Transverse colon (tissue), 4 donors: Measurements from ENCODE around the gene ALK. TPM values are rescaled to one million over a fixed set of nuclear protein-coding genes. Genes with fewer than 3 reads are reported as not detected.

Experiments used
- DNase-seq: peaks from one replicate; pipeline ENCODE4 v3.0.0-alpha.2; 2019
- H3K27ac ChIP-seq, 4 donors: fragments of 200-600 bp; sonication (generic); 2 replicates each; pipeline ENCODE4 v1.5.1; 2016 to 2018; ENCODE audit warnings: inconsistent platforms in 4 of 4
- H3K27me3 ChIP-seq: fragments of 200-600 bp; sonication (generic); 2 replicates; pipeline ENCODE4 v1.5.1; 2017; ENCODE audit warnings: inconsistent platforms
- H3K36me3 ChIP-seq, 4 donors: fragments of 200-600 bp; sonication (generic); 2 replicates each; pipeline ENCODE4 v1.5.1; 2017 to 2019; ENCODE audit warnings: inconsistent platforms in 4 of 4
- H3K4me1 ChIP-seq, 4 donors: fragments of 200-600 bp; sonication (generic); 2 replicates each; pipeline ENCODE4 v1.5.1; 2017 to 2020; ENCODE audit warnings: inconsistent platforms in 4 of 4
- H3K4me3 ChIP-seq, 4 donors: fragments of 200-600 bp; sonication (generic); 1 replicate in 1 of 4; 2 replicates in 3 of 4; pipeline versions ENCODE4 v1.5.1 to v1.6.1; 2017 to 2019; ENCODE audit warnings: inconsistent platforms in 4 of 4
- H3K9me3 ChIP-seq, 2 donors: fragments of 200-600 bp; sonication (generic); 2 replicates each; pipeline ENCODE4 v1.5.1; 2017 to 2019; ENCODE audit warnings: inconsistent platforms in 2 of 2
- CTCF ChIP-seq, 5 experiments: fragments of 200-600 bp in 3 of 5; fragments of 450-650 bp in 2 of 5; sonication (generic) in 3 of 5; IDR thresholded peaks; 1 replicate in 2 of 5; 2 replicates in 3 of 5; pipeline ENCODE4 v1.5.1; 2016 to 2017; ENCODE audit warnings: antibody characterized with exemption in 5 of 5, inconsistent platforms in 3 of 5, mild to moderate bottlenecking in 2 of 5, moderate library complexity in 1 of 5
- EP300 ChIP-seq: sonication (generic); formaldehyde crosslinking; IDR thresholded peaks from one replicate; pipeline ENCODE4 v1.6.1; 2017; ENCODE audit warnings: antibody characterized with exemption, low read depth
- POLR2A ChIP-seq: fragments of 450-650 bp; IDR thresholded peaks from one replicate; pipeline ENCODE4 v1.6.1; 2016; ENCODE audit warnings: antibody characterized with exemption, mild to moderate bottlenecking, moderate library complexity
- POLR2AphosphoS5 ChIP-seq, 3 donors: sonication (generic); formaldehyde crosslinking; IDR thresholded peaks; one replicate each; pipeline ENCODE4 v1.6.1; 2016; ENCODE audit warnings: antibody characterized with exemption in 3 of 3
- WGBS, 2 donors: methylation state at CpG; one replicate each; pipeline ENCODE4 v1.1.5; 2018; ENCODE audit warnings: low coverage in 1 of 2; 5-methylcytosine and 5-hydroxymethylcytosine counted together
- in situ Hi-C, 4 donors: fragments of 200-750 bp; cut with MboI; loops; one replicate each; pipeline versions ENCODE4 v1.15.0 to v1.15.1; 2017; ENCODE audit warnings: low sequenced_read_pairs in 3 of 4, low pct_ligation_motif_present in 1 of 4, low pct_unique_long_range_greater_than_20kb in 1 of 4
- intact Hi-C: fragments of 100-400 bp; cut with DNase I; formaldehyde crosslinking; loops from one replicate; pipeline ENCODE4 v1.15.1; 2023; ENCODE audit warnings: low total_unique reads
- small RNA-seq, 4 donors: library from RNA; depleted of rRNA; stranded (forward); fragments of <200 nt; gene quantifications; one replicate each; pipeline ENCODE3, GENCODE V24; 2016
- total RNA-seq, 4 donors: library from RNA; depleted of rRNA; stranded (reverse); fragments of >200 nt; gene quantifications; one replicate each; pipeline ENCODE4 v1.1.0, GENCODE V29; 2016

Gene ALK
- total RNA-seq, 4 donors from 2014 or later, result 0.32 to 0.82 TPM; not detected in 2

- in situ Hi-C loops (no loop called here), intact Hi-C loops (no loop called here)
- Histone ChIP-seq H3K4me1 (no peaks in the 10 kb centered on the region), H3K27me3 (no peaks in the 10 kb centered on the region), H3K36me3 (peaks cover 0 to 16% (median 0%) of the 10 kb centered on the region in 4 donors), H3K9me3 (no peaks in the 10 kb centered on the region), H3K27ac (no peak overlapping the region), H3K4me3 (no peak overlapping the region)
- WGBS, 2 donors, result 86 to 100% methylated on average over 1 to 2 of the region's 2 CpGs
- no peak for DNase-seq
- TF ChIP-seq CTCF (IDR thresholded peaks at IDR 0.05) (no peak), EP300 (no peak), POLR2AphosphoS5 (IDR thresholded peaks at IDR 0.05) (no peak), POLR2A (no peak)
Measured at GRCh38 chr2:29154610-29155009, 766.8 kb downstream of the ALK start.

GRCh38 chr2:29147963-29148362 is 773.4 kb downstream of the ALK start:
- 50 to 82% methylated on average over 2 to 3 of the region's 3 CpGs for WGBS, 2 donors

GRCh38 chr2:29146197-29146596 is 775.2 kb downstream of the ALK start:
- no peak for TF ChIP-seq EP300
- TF ChIP-seq POLR2AphosphoS5 (IDR thresholded peaks at IDR 0.05), result no peak
- no peak for TF ChIP-seq POLR2A
- no peak for TF ChIP-seq CTCF (IDR thresholded peaks at IDR 0.05)
- H3K27me3 ChIP-seq, result no peaks in the 10 kb centered on the region
- WGBS, 2 donors, result 82 to 83% methylated on average over 2 to 3 of the region's 3 CpGs
- H3K36me3 ChIP-seq, result peaks cover 0 to 5% (median 2%) of the 10 kb centered on the region in 4 donors
- H3K4me1 ChIP-seq, result no peaks in the 10 kb centered on the region
- intact Hi-C loops (no loop called here), in situ Hi-C loops (no loop called here)
- DNase-seq, result no peak
- H3K9me3 ChIP-seq, result no peaks in the 10 kb centered on the region
- no peak overlapping the region for H3K4me3 ChIP-seq
- no peak overlapping the region for H3K27ac ChIP-seq

More at GRCh38 chr2:29147963-29148362, 773.4 kb downstream of the ALK start:
- in situ Hi-C loops (no loop called here), intact Hi-C loops (no loop called here)
- TF ChIP-seq POLR2AphosphoS5 (IDR thresholded peaks at IDR 0.05) (no peak), POLR2A (no peak), EP300 (no peak), CTCF (IDR thresholded peaks at IDR 0.05) (no peak)
- no peak overlapping the region for H3K4me3 ChIP-seq
- DNase-seq, result no peak
- H3K27me3 ChIP-seq, result no peaks in the 10 kb centered on the region
- H3K4me1 ChIP-seq, result no peaks in the 10 kb centered on the region
- no peaks in the 10 kb centered on the region for H3K9me3 ChIP-seq
- H3K36me3 ChIP-seq, result peaks cover 0 to 14% (median 2%) of the 10 kb centered on the region in 4 donors
- H3K27ac ChIP-seq, result no peak overlapping the region

GRCh38 chr2:29143657-29144056 is 777.7 kb downstream of the ALK start:
- intact Hi-C loops (no loop called here), in situ Hi-C loops (no loop called here)
- Histone ChIP-seq H3K36me3 (peaks cover 0 to 5% (median 2%) of the 10 kb centered on the region in 4 donors), H3K4me3 (no peak overlapping the region), H3K27me3 (no peaks in the 10 kb centered on the region), H3K27ac (no peak overlapping the region), H3K9me3 (no peaks in the 10 kb centered on the region), H3K4me1 (no peaks in the 10 kb centered on the region)
- no peak for DNase-seq
- 81 to 90% methylated on average over 3 to 6 of the region's 6 CpGs for WGBS, 2 donors
- TF ChIP-seq CTCF (IDR thresholded peaks at IDR 0.05), result no peak
- no peak for TF ChIP-seq POLR2A
- no peak for TF ChIP-seq EP300
- no peak for TF ChIP-seq POLR2AphosphoS5 (IDR thresholded peaks at IDR 0.05)

Small RNA genes within 50 kb of the gene (small RNA-seq; reads per million reads assigned to genes)
- gene RN7SL516P, result 0 reads per million in 4 donors

Other genes starting within 250 kb of the ALK start
- 10 to 100 TPM; 42.8 to 88.1 (median 80.5) TPM for gene YPEL5, start 225.4 kb upstream of the ALK start, total RNA-seq